Thoracic aorta (tissue), 2 donors: ENCODE results near the gene SRSF5. TPM values are rescaled to one million over a fixed set of nuclear protein-coding genes. Genes with fewer than 3 reads are reported as not detected.
A peak's percentile ranks its signal among the peaks of the same experiment; 100 is the strongest.
"Not testable (repeated sequence)": the region's sequence is repeated elsewhere in the genome, so short reads cannot be mapped to it uniquely, and the experiment has no call there.

Source experiments
- ATAC-seq: fragments of 150-250 bp; one replicate; pipeline ENCODE4 v1.8.0; 2017; ENCODE audit warnings: low read depth; ENCODE audit not compliant: insufficient number of reproducible peaks, low FRiP score
- DNase-seq: peaks from one replicate; pipeline ENCODE4 v3.0.0-alpha.2; 2020; ENCODE audit warnings: low spot score
- H3K27ac ChIP-seq, 2 donors: fragments of 200-600 bp; sonication (generic); 1 replicate in 1 of 2; 2 replicates in 1 of 2; pipeline ENCODE4 v1.5.1; 2016; ENCODE audit warnings: mild to moderate bottlenecking in 2 of 2, moderate library complexity in 2 of 2
- H3K27me3 ChIP-seq: fragments of 200-600 bp; sonication (generic); replicated peaks from 2 replicates; pipeline ENCODE4 v1.6.0; 2016; ENCODE audit warnings: mild to moderate bottlenecking; ENCODE audit not compliant: insufficient read depth
- H3K36me3 ChIP-seq: fragments of 200-600 bp; sonication (generic); one replicate; pipeline ENCODE4 v1.5.1; 2016
- H3K4me1 ChIP-seq, 2 donors: fragments of 200-600 bp; sonication (generic); 1 replicate in 1 of 2; 2 replicates in 1 of 2; pipeline versions ENCODE4 v1.5.1 to v1.6.0; 2016; ENCODE audit warnings: low read depth in 2 of 2, mild to moderate bottlenecking in 1 of 2; ENCODE audit not compliant: control insufficient read depth in 1 of 2
- H3K4me3 ChIP-seq: fragments of 200-600 bp; sonication (generic); 2 replicates; pipeline ENCODE4 v1.5.1; 2016; ENCODE audit warnings: mild to moderate bottlenecking
- H3K9me3 ChIP-seq: fragments of 200-600 bp; sonication (generic); 2 replicates; pipeline ENCODE4 v1.5.1; 2016
- total RNA-seq, 2 donors: library from RNA; depleted of rRNA; stranded (reverse); fragments of >200 nt; gene quantifications; one replicate each; pipeline versions ENCODE4 v1.1.0 to v1.2.3, GENCODE V29; 2016
- TF ChIP-seq, protein P1 (sequence below): fragments of 200-600 bp; sonication (generic); IDR thresholded peaks from one replicate; pipeline ENCODE4 v1.5.1; 2019; ENCODE audit warnings: antibody characterized with exemption

The SRSF5 gene
- total RNA-seq: 100 to 1,000 TPM; 264 to 365 TPM

GRCh38 chr14:69766984-69767368 is at the start of gene SRSF5:
TSS of gene SRSF5 (plus strand) at chr14:69767142. CDS start at chr14:69768157, 1,015 bp downstream.
- H3K36me3 ChIP-seq: peaks cover 33% of the 10 kb centered on the region
- peak within 1 kb of the TSS; percentile 100 for H3K27ac ChIP-seq
- ATAC-seq (peak; percentile 97), DNase-seq (peak; percentile 84)
- TF ChIP-seq, protein P1, sequence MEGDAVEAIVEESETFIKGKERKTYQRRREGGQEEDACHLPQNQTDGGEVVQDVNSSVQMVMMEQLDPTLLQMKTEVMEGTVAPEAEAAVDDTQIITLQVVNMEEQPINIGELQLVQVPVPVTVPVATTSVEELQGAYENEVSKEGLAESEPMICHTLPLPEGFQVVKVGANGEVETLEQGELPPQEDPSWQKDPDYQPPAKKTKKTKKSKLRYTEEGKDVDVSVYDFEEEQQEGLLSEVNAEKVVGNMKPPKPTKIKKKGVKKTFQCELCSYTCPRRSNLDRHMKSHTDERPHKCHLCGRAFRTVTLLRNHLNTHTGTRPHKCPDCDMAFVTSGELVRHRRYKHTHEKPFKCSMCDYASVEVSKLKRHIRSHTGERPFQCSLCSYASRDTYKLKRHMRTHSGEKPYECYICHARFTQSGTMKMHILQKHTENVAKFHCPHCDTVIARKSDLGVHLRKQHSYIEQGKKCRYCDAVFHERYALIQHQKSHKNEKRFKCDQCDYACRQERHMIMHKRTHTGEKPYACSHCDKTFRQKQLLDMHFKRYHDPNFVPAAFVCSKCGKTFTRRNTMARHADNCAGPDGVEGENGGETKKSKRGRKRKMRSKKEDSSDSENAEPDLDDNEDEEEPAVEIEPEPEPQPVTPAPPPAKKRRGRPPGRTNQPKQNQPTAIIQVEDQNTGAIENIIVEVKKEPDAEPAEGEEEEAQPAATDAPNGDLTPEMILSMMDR: no peak
- peak within 1 kb of the TSS; percentile 100 for H3K4me3 ChIP-seq
- no peaks in the 10 kb centered on the region for H3K27me3 ChIP-seq
- peaks cover 29 to 46% of the 10 kb centered on the region in 2 donors for H3K4me1 ChIP-seq
- no peaks in the 10 kb centered on the region for H3K9me3 ChIP-seq

- H3K9me3 ChIP-seq, DNase-seq, H3K4me3 ChIP-seq, ATAC-seq, H3K27me3 ChIP-seq, H3K36me3 ChIP-seq: not testable (repeated sequence)
- Histone ChIP-seq H3K4me1 (peaks cover 16 to 26% of the 10 kb centered on the region in 2 donors), H3K27ac (peak overlapping the region in 1 of 2 donors; percentile 71)
Observed at GRCh38 chr14:69718614-69719013, 48.3 kb upstream of the SRSF5 start.

DNA sequence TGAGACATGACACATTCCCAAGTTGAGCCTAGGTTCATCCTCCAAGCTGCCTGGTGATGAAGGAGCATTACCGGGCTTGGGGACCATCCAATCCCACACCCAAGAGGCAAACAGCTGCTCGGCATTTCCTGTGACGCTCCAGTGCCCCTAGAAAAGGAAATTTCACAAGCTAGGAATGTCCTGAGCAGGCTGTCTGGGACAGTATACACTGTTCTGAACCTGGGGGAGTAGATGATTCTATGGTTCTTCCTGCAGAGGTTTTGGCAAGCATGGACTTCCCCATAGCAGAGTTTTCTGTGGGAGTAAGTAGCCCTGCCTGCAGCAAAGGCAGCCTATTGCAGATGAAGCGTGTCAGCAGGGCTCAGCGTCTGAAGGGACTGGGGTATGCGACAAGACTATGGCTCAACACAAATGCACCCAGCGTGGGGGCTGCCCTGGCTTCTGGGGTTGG is 47.4 kb upstream of the SRSF5 start:
- TF ChIP-seq, protein P1: no peak
- ATAC-seq: peak; percentile 50
- no peaks in the 10 kb centered on the region for H3K27me3 ChIP-seq
- DNase-seq: no peak
- peak overlapping the region; percentile 62 to 71 for H3K27ac ChIP-seq
- H3K4me3 ChIP-seq: no peak overlapping the region
- no peaks in the 10 kb centered on the region for H3K9me3 ChIP-seq
- H3K4me1 ChIP-seq: peaks cover 16 to 26% of the 10 kb centered on the region in 2 donors
- no peaks in the 10 kb centered on the region for H3K36me3 ChIP-seq

DNA sequence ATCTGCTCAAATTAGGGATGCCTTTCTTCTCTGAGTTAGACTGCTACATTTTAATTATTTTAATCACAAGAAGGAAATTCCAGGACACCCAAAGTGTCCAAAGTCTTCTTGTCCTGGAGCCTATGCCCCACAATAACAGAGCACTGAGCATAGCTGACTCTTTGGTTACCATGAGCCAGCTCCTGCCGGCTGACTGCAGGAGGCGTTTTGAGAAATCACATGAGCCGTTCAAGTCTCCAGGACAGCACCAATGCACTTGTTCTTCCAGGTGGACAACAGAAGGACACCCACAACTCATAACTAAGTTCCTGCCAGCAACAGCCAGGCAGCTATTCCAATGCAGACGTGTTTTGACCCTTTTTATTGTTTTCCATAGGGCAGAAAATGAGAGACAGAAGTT is 46.0 kb upstream of the SRSF5 start:
- ATAC-seq (no peak), DNase-seq (no peak)
- Histone ChIP-seq H3K4me3 (no peak overlapping the region), H3K9me3 (no peaks in the 10 kb centered on the region), H3K27me3 (no peaks in the 10 kb centered on the region), H3K4me1 (peaks cover 15 to 19% of the 10 kb centered on the region in 2 donors), H3K27ac (no peak overlapping the region), H3K36me3 (no peaks in the 10 kb centered on the region)
- TF ChIP-seq, protein P1: no peak

DNA sequence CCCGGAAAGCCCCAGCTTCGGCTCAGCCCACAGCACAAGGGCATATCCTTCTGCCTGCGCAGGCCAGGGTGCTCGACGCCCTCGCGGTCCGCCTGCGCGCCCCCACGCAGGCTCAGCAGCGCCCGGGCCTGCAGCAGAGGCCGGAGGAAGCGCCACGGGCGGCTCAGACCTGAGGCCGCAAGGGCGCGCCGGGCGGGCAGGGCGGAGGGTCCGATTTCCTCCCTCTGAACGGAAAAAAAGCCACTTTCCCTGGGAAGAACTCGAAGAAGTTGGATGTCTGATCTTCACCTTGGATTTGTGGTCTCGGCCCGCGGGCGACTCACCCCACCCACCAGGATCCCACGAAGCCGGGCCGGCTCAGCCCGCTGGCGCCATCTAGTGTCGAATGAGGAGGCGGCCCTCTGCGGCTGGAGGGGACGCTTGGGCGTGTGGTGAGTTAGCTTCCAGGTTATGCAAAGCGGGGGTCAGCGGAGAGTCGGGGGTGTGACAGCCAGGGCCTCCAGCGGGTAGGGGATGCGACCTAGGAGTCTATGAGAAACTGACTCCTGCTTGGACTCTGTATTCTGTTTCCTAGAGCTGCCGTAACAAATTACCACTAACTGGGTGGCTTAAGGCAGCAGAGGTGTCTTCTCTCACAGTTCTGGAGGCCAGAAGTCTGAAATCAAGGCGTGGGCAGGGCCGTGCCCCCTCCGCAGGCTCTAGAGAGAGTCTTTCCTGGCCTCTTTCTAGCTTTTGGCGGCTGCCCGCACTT is 40.0 kb upstream of the SRSF5 start:
- DNase-seq (no peak), ATAC-seq (peak; percentile 65)
- Histone ChIP-seq H3K9me3 (no peaks in the 10 kb centered on the region), H3K36me3 (no peaks in the 10 kb centered on the region), H3K27me3 (no peaks in the 10 kb centered on the region), H3K4me3 (peak overlapping the region; percentile 68), H3K27ac (no peak overlapping the region), H3K4me1 (peaks cover 4 to 10% of the 10 kb centered on the region in 2 donors)
- TF ChIP-seq, protein P1: peak; percentile 97
